NCI-H446 (cell line): ENCODE measurements around the gene FAM180A.

Experiments
- DNase-seq, 2 experiments: peaks; one replicate each; lab custom pipeline; 2025; lab: John Stamatoyannopoulos, UW

FAM180A gene

GRCh38 chr7:135684136-135684535 is 64.5 kb downstream of the FAM180A start:
- DNase-seq = no peak

- no peak for DNase-seq
These were observed 65.0 kb downstream of the FAM180A start for GRCh38 chr7:135683609-135684008.

- peak in 1 of 2 experiments; percentile 63 for DNase-seq
These were observed 66.4 kb downstream of the FAM180A start for GRCh38 chr7:135682191-135682590.

GRCh38 chr7:135681762-135682161 is 66.9 kb downstream of the FAM180A start:
- no peak for DNase-seq
